ENCODE results near the gene ELMOD2.

DNA sequence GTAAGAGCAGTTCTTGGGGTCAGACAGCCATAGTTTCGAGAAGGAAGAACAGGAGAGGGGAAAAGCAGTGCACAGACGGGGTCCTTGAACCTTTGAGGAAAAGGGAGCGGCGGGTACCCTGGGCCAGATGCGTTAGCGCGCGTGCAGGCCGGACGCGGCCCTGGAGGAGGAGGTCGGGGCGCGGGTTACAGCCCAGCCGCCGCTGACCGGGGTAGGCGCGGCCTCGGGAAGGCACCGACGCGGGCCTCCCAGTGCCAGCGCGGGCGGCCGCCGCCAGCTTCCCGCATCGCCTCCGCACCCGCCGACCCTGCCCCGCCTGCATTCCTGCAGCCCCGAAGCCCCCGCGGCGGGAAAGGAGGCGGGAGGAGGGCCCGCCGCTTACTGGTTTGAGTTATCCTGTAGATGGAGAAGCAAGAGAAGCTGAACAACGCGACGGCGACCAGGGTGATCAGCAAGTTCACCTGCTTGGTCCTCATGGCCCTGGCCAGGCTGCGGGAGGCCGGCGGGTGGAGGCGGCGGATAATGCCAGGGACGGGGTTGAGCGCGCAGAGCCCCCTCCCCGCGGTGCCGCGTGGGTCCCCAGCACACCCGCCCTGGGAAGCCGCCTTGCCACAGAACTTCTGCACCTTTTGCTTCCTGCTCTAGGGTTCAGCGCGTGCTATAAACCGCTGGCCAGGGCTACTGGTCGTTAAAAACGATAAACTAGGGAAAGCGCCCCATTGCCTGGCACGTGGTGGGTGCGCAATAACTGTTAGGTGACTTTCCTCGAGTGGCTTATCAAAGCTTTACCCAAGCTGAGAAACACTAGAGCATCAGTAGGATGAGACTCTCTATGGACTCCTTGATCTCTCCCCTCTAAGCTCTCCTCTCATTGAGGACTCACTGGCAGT lies 26.0 kb upstream of the ELMOD2 start, which contains the start of gene MGAT4D:
- no peak for TF ChIP-seq CTCF (IDR thresholded peaks at IDR 0.05)
- no peak for TF ChIP-seq POLR2A (IDR thresholded peaks at IDR 0.05)

All from esophagus squamous epithelium (tissue), 4 donors.